Endodermal cell (in vitro differentiated cells): ENCODE data around the gene ZBED6. TPM values are rescaled to one million over a fixed set of nuclear protein-coding genes. Genes with fewer than 3 reads are reported as not detected.
"Not testable (repeated sequence)": the region's sequence is repeated elsewhere in the genome, so short reads cannot be mapped to it uniquely, and the experiment has no call there.

Experiments
- DNase-seq: peaks from one replicate; pipeline ENCODE4 v3.0.0-alpha.2; 2017
- H3K27ac ChIP-seq: 2 replicates; pipeline ENCODE4 v1.5.1; 2013; ENCODE audit warnings: mild to moderate bottlenecking, low read depth, low read length, moderate library complexity
- H3K27me3 ChIP-seq: 2 replicates; pipeline ENCODE4 v1.6.1; 2013; ENCODE audit warnings: mild to moderate bottlenecking, low read length, moderate library complexity; ENCODE audit not compliant: insufficient read depth, control insufficient read depth, poor library complexity, severe bottlenecking
- H3K36me3 ChIP-seq: 2 replicates; pipeline ENCODE4 v1.7.0; 2013; ENCODE audit warnings: mild to moderate bottlenecking, low read length, moderate library complexity; ENCODE audit not compliant: control insufficient read depth, insufficient read depth
- H3K4me1 ChIP-seq: one replicate; pipeline ENCODE4 v1.7.0; 2013; ENCODE audit warnings: low read length; ENCODE audit not compliant: control insufficient read depth, insufficient read depth
- H3K4me3 ChIP-seq: 2 replicates; pipeline ENCODE4 v1.5.1; 2013; ENCODE audit warnings: mild to moderate bottlenecking, low read length, moderate library complexity
- H3K9ac ChIP-seq: 2 replicates; pipeline ENCODE4 v1.6.1; 2013; ENCODE audit warnings: mild to moderate bottlenecking, low read length, moderate library complexity; ENCODE audit not compliant: poor library complexity, severe bottlenecking; ENCODE audit errors: extremely low read depth
- H3K9me3 ChIP-seq: 2 replicates; pipeline ENCODE4 v1.6.1; 2013; ENCODE audit warnings: mild to moderate bottlenecking, low read length, moderate library complexity; ENCODE audit not compliant: control insufficient read depth
- H3K27ac Mint-ChIP-seq: 2 replicates; pipeline ENCODE4 v1.8.0; 2020; ENCODE audit warnings: mixed read lengths
- H3K27me3 Mint-ChIP-seq: 2 replicates; pipeline ENCODE4 v1.8.0; 2021; ENCODE audit warnings: mild to moderate bottlenecking, mixed read lengths; ENCODE audit not compliant: insufficient read depth
- H3K36me3 Mint-ChIP-seq: 2 replicates; pipeline ENCODE4 v1.8.0; 2020; ENCODE audit warnings: low read depth, mixed read lengths
- H3K4me1 Mint-ChIP-seq: 2 replicates; pipeline ENCODE4 v1.8.0; 2020; ENCODE audit warnings: mixed read lengths
- H3K4me3 Mint-ChIP-seq: 2 replicates; pipeline ENCODE4 v1.8.0; 2020; ENCODE audit warnings: mild to moderate bottlenecking, moderate library complexity, mixed read lengths
- H3K9me3 Mint-ChIP-seq: 2 replicates; pipeline ENCODE4 v1.8.0; 2020; ENCODE audit warnings: mild to moderate bottlenecking, mixed read lengths
- WGBS, 2 experiments: methylation state at CpG; one replicate each; pipeline versions ENCODE4 v1.1.5 to v1.1.7; 2013; ENCODE audit warnings: missing lambda C conversion rate in 2 of 2, mixed read lengths in 1 of 2; ENCODE audit not compliant: insufficient coverage in 1 of 2, insufficient read length in 1 of 2; 5-methylcytosine and 5-hydroxymethylcytosine counted together
- total RNA-seq, 2 donors: library from RNA; stranded (reverse); fragmentation: NEBNext Ultra II Directional in 1 of 2; extraction: Animal tissue kit (Norgen Biotek cat#: 25700) in 1 of 2; gene quantifications; 2 replicates in 1 of 2; 3 replicates in 1 of 2; pipeline ENCODE4 v1.2.1, GENCODE V29; 2021
- TF ChIP-seq, protein P1 (sequence below): fragments of 200-600 bp; sonication (generic); conservative IDR thresholded peaks from 2 replicates; pipeline ENCODE4 v1.5.0; 2021; ENCODE audit warnings: antibody characterized with exemption, mild to moderate bottlenecking

The ZBED6 gene
- total RNA-seq, 2 donors from 2014 or later, result 27.8 to 50.4 TPM

DNA sequence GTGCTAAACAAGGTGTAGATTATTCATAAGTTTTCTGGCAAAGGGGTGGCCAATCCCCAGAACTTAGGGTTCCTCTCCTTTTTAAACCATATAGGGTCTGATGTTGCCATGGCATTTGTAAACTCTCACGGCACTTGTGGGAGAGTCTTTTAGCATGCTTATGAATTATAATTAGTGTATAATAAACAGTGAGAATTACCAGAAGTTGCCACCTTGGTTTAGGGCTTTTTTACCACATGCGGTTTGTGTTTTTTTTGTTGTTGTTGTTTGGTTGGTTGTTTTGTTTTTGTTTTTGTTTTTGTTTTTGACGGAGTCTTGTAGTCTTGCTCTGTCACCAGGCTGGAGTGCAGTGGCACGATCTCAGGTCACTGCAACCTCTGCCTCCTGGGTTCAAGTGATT is 39.4 kb upstream of the ZBED6 start:
- Histone ChIP-seq H3K9ac (no peak overlapping the region), H3K36me3 (no peaks in the 10 kb centered on the region), H3K27ac (no peak overlapping the region), H3K4me1 (no peaks in the 10 kb centered on the region), H3K9me3 (no peaks in the 10 kb centered on the region), H3K27me3 (no peaks in the 10 kb centered on the region), H3K4me3 (no peak overlapping the region)
- H3K36me3 Mint-ChIP-seq, result no peaks in the 10 kb centered on the region
- H3K27ac Mint-ChIP-seq, result peak overlapping the region; percentile 42
- H3K9me3 Mint-ChIP-seq, result no peaks in the 10 kb centered on the region
- H3K27me3 Mint-ChIP-seq, result no peaks in the 10 kb centered on the region
- no peak overlapping the region for H3K4me3 Mint-ChIP-seq
- 86 to 100% methylated on average over 3 to 4 of the region's 4 CpGs for WGBS, 2 experiments
- TF ChIP-seq, protein P1, sequence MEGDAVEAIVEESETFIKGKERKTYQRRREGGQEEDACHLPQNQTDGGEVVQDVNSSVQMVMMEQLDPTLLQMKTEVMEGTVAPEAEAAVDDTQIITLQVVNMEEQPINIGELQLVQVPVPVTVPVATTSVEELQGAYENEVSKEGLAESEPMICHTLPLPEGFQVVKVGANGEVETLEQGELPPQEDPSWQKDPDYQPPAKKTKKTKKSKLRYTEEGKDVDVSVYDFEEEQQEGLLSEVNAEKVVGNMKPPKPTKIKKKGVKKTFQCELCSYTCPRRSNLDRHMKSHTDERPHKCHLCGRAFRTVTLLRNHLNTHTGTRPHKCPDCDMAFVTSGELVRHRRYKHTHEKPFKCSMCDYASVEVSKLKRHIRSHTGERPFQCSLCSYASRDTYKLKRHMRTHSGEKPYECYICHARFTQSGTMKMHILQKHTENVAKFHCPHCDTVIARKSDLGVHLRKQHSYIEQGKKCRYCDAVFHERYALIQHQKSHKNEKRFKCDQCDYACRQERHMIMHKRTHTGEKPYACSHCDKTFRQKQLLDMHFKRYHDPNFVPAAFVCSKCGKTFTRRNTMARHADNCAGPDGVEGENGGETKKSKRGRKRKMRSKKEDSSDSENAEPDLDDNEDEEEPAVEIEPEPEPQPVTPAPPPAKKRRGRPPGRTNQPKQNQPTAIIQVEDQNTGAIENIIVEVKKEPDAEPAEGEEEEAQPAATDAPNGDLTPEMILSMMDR, result no peak
- DNase-seq, result no peak
- peaks cover 12% of the 10 kb centered on the region for H3K4me1 Mint-ChIP-seq

GRCh38 chr1:203758749-203759148 is 36.7 kb upstream of the ZBED6 start:
- not testable (repeated sequence) for H3K36me3 Mint-ChIP-seq, H3K4me3 Mint-ChIP-seq

GRCh38 chr1:203760506-203760905 is 34.9 kb upstream of the ZBED6 start:
- H3K27me3 Mint-ChIP-seq, result no peaks in the 10 kb centered on the region
- H3K4me1 Mint-ChIP-seq, result peaks cover 20% of the 10 kb centered on the region
- Histone ChIP-seq H3K4me1 (peaks cover 2% of the 10 kb centered on the region), H3K9me3 (no peaks in the 10 kb centered on the region), H3K27me3 (no peaks in the 10 kb centered on the region), H3K4me3 (no peak overlapping the region), H3K27ac (no peak overlapping the region), H3K9ac (no peak overlapping the region), H3K36me3 (no peaks in the 10 kb centered on the region)
- WGBS, 2 experiments, result 90 to 97% methylated on average over 3 of the region's 3 CpGs
- TF ChIP-seq, protein P1, result no peak
- H3K36me3 Mint-ChIP-seq, result no peaks in the 10 kb centered on the region
- no peaks in the 10 kb centered on the region for H3K9me3 Mint-ChIP-seq
- DNase-seq, result no peak
- no peak overlapping the region for H3K27ac Mint-ChIP-seq
- no peak overlapping the region for H3K4me3 Mint-ChIP-seq

More at GRCh38 chr1:203758749-203759148, 36.7 kb upstream of the ZBED6 start:
- H3K9ac ChIP-seq, H3K9me3 ChIP-seq, H3K27ac ChIP-seq, H3K27me3 Mint-ChIP-seq, H3K4me3 ChIP-seq, DNase-seq, H3K27me3 ChIP-seq, H3K9me3 Mint-ChIP-seq, H3K4me1 ChIP-seq, H3K36me3 ChIP-seq, H3K27ac Mint-ChIP-seq: not testable (repeated sequence)
- 93% methylated on average over 2 of the region's 2 CpGs for WGBS, 2 experiments
- H3K4me1 Mint-ChIP-seq, result peaks cover 14% of the 10 kb centered on the region

GRCh38 chr1:203761958-203762357 is 33.5 kb upstream of the ZBED6 start:
- 95 to 100% methylated on average over 3 to 7 of the region's 7 CpGs for WGBS, 2 experiments
- not testable (repeated sequence) for H3K4me3 Mint-ChIP-seq, H3K36me3 Mint-ChIP-seq, H3K9me3 ChIP-seq, DNase-seq, H3K27me3 Mint-ChIP-seq, H3K4me3 ChIP-seq, H3K9ac ChIP-seq, H3K27me3 ChIP-seq, H3K36me3 ChIP-seq, H3K4me1 ChIP-seq, H3K27ac Mint-ChIP-seq, H3K9me3 Mint-ChIP-seq, H3K27ac ChIP-seq
- peaks cover 12% of the 10 kb centered on the region for H3K4me1 Mint-ChIP-seq
